WERI-Rb-1 (cell line): ENCODE results near the gene HDAC11.

Experiments
- DNase-seq: peaks from one replicate; pipeline ENCODE4 v3.0.0-alpha.2; 2020
- H3K27ac ChIP-seq: fragments of 250-450 bp; sonication (Bioruptor Pico); 2 replicates; pipeline ENCODE4 v1.5.1; 2020; ENCODE audit warnings: mild to moderate bottlenecking, moderate library complexity
- H3K27me3 ChIP-seq: fragments of 250-450 bp; sonication (Bioruptor Pico); 2 replicates; pipeline ENCODE4 v1.5.1; 2021; ENCODE audit warnings: mild to moderate bottlenecking, low read depth, moderate library complexity; ENCODE audit not compliant: insufficient read depth, severe bottlenecking
- H3K36me3 ChIP-seq: fragments of 250-450 bp; sonication (Bioruptor Pico); 2 replicates; pipeline ENCODE4 v1.5.1; 2020; ENCODE audit warnings: mild to moderate bottlenecking, moderate library complexity
- H3K4me3 ChIP-seq: 2 replicates; pipeline ENCODE4 v1.5.1; 2011; ENCODE audit warnings: low read depth, mild to moderate bottlenecking, control low read depth, low read length
- H3K9me3 ChIP-seq: fragments of 250-450 bp; sonication (Bioruptor Pico); 2 replicates; pipeline ENCODE4 v1.5.1; 2021; ENCODE audit warnings: mild to moderate bottlenecking, moderate library complexity; ENCODE audit not compliant: severe bottlenecking
- TF ChIP-seq, protein P1 (sequence below): IDR thresholded peaks from 2 replicates; pipeline ENCODE4 v1.5.1; 2011; ENCODE audit warnings: low read depth, mild to moderate bottlenecking, control low read depth, inconsistent platforms, low read length

HDAC11 gene

DNA sequence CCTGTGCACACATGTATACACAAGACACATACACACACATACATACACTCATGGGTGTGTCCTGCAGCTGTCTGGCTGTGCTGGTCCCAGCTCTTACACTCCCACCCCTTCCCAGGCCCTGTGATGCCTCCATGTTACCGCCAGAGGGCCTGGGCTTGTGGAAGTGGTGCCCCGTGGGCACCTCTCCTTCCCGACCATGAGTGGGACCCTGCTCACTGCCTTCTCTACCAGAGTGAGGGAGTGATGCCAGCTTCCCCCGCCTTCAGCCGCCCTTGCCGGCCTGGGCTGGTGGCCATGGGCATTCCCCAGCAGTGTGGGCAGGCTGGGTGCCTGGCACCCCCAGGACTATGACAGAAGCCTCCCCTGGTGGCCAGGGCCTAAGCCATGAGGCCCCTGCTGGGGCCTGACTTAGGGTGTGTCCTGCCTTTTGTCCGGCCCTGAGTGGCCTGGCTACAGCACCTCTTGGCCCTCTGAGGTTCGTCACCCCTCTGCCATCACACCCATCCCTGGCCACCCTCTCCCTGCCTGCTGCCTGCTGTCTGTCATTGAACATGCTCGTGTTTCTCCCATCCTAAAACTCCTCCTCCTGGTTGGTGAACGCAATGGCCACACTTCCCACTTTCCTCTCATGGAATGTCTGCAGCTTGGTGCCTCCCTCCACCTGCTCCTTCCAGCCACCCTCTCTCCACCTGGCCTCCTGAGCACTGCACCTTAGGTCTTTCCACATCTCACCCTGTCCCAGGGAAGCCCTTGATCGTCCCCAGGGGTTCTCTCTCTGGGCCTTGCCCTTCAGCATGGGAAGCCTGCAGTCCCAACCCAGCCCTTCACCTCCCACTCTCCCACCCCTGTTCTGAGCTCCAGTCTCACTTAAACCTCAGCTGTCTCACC lies 14.6 kb downstream of the HDAC11 start:
- H3K9me3 ChIP-seq: peaks cover 3% of the 10 kb centered on the region
- H3K4me3 ChIP-seq: no peak overlapping the region
- TF ChIP-seq, protein P1, sequence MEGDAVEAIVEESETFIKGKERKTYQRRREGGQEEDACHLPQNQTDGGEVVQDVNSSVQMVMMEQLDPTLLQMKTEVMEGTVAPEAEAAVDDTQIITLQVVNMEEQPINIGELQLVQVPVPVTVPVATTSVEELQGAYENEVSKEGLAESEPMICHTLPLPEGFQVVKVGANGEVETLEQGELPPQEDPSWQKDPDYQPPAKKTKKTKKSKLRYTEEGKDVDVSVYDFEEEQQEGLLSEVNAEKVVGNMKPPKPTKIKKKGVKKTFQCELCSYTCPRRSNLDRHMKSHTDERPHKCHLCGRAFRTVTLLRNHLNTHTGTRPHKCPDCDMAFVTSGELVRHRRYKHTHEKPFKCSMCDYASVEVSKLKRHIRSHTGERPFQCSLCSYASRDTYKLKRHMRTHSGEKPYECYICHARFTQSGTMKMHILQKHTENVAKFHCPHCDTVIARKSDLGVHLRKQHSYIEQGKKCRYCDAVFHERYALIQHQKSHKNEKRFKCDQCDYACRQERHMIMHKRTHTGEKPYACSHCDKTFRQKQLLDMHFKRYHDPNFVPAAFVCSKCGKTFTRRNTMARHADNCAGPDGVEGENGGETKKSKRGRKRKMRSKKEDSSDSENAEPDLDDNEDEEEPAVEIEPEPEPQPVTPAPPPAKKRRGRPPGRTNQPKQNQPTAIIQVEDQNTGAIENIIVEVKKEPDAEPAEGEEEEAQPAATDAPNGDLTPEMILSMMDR: peak; percentile 64
- no peak overlapping the region for H3K27ac ChIP-seq
- H3K27me3 ChIP-seq: no peaks in the 10 kb centered on the region
- no peak for DNase-seq
- no peaks in the 10 kb centered on the region for H3K36me3 ChIP-seq

DNA sequence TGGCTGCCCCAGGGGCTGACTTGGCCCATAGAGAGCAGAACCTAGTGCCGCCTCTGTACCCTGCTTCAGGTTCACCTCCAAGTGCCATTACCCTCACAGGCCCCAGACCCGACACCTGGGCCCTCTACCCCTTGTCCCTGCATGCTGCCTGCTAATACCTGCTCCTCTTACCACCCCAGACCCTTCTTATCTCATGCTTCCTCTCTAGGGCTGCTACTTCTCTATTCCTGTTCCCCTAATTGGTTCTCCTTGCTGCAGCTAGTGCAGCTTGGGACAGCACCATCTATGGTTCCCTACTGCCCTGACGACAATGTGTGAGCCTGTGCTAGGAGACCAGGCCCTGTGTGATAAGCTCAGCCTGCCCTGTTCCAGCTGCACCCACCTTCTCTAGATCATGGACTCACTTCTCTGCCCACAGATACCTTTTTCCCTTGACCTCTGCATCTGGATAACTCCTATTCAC lies 15.3 kb downstream of the HDAC11 start:
- Histone ChIP-seq H3K9me3 (no peaks in the 10 kb centered on the region), H3K4me3 (no peak overlapping the region), H3K27ac (no peak overlapping the region)

DNA sequence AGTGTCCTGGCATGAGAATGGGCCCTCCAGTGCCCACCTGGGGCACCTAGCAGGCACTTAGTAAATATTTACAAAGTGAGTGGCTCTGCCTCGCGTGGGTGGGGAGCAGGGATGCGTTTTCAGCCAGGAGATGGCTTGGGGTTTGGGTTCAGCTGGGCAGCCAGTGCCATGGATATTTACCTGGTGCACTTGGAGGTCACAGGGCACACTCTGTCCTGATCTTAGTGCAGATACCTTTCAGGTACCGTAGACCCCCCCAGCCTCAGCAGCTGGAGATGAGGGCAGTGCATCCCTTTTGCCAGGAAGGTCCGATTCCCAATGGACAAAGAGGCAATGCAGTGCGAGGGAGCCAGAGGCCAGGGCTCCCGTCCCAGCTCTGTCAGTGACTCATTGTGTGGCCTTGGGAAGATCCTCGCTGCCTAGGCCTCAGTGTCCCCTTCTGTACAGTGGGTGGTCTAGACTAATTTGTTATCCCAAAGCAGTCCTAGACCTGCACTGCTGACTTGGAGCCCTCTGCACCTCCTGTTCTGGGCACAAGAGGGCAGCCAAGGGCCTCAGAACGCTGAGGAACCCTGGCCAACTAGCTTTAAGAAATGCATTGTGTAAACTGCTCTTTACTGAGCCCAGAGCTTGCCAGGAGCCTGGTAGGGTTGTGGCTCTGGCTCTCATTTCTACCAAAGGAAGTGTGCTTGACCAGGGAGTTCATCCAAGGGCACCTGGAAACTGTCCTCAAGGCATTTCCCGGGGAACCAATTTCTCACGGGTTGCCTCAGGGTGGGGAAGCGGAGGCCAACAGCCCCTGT lies 16.0 kb downstream of the HDAC11 start:
- TF ChIP-seq, protein P1: peak; percentile 88
- no peaks in the 10 kb centered on the region for H3K27me3 ChIP-seq
- no peaks in the 10 kb centered on the region for H3K36me3 ChIP-seq
- DNase-seq: peak; percentile 70
- H3K4me3 ChIP-seq: no peak overlapping the region
- 0 out of 2 replicates have a peak overlapping the region, but pooled peaks have one; percentile 13 for H3K27ac ChIP-seq
- H3K9me3 ChIP-seq: no peaks in the 10 kb centered on the region

More for the DNA sequence above, 15.3 kb downstream of the HDAC11 start:
- no peak for DNase-seq
- TF ChIP-seq, protein P1: no peak
- Histone ChIP-seq H3K36me3 (no peaks in the 10 kb centered on the region), H3K27me3 (no peaks in the 10 kb centered on the region)

DNA sequence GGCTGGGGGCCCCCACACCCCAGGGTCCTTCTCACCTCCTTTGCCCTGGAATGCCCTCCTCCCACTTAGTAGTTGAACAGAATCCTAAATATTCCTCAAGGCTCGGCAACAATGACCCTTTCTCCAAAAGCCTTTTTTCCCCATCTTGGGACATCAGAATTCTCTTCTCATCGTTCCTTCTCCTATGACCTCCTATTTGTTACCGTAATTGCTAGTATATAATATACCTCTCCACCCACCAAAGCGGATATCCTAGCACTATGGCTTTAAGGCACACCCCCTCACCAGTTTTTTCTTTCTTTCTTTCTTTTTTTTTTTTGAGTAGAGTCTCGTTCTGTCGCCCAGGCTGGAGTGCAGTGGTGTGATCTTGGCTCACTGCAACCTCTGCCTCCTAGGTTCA lies 16.8 kb downstream of the HDAC11 start:
- no peaks in the 10 kb centered on the region for H3K36me3 ChIP-seq
- no peak overlapping the region for H3K4me3 ChIP-seq
- TF ChIP-seq, protein P1: no peak
- H3K9me3 ChIP-seq: no peaks in the 10 kb centered on the region
- no peak overlapping the region for H3K27ac ChIP-seq
- DNase-seq: no peak
- no peaks in the 10 kb centered on the region for H3K27me3 ChIP-seq

DNA sequence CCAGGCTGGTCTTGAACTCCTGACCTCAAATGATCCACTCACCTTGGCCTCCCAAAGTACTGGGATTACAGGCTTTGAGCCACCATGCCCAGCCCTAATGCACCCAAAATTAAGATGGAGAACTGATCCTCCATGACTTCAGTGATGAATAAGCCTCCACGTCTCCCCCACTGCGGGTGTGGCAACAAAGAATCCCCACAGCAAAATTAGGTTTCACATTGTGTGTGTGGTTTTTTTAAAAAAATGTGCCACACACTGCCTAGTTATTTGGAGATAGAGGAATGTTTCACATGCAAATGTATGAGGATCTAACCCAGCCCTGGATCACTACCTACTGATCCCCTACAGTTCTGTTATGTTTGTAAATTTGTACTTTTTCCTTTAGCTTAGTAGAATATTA lies 17.3 kb downstream of the HDAC11 start:
- H3K4me3 ChIP-seq: no peak overlapping the region
- TF ChIP-seq, protein P1: no peak
- H3K27ac ChIP-seq: no peak overlapping the region
- DNase-seq: no peak
- H3K27me3 ChIP-seq: no peaks in the 10 kb centered on the region
- H3K36me3 ChIP-seq: no peaks in the 10 kb centered on the region
- H3K9me3 ChIP-seq: no peaks in the 10 kb centered on the region
